Activated T-helper 2 cell treated with anti-CD3 and anti-CD28 coated beads, Interferon-gamma antibody, Interleukin-2, Interleukin-4, amounts not matched to agents 10 μg/mL and 5 μg/mL and 100 μg/mL, durations not matched to agents 14 hours and 24 hours and 36 hours (primary cell): ENCODE data around the gene FANCF. TPM values are rescaled to one million over a fixed set of nuclear protein-coding genes. Genes with fewer than 3 reads are reported as not detected.
A peak's percentile ranks its signal among the peaks of the same experiment; 100 is the strongest.

Experiments used
- DNase-seq: peaks from one replicate; pipeline ENCODE4 v3.0.0; 2021; ENCODE audit warnings: low spot score
- H3K27ac Mint-ChIP-seq: one replicate; pipeline ENCODE4 v1.8.0; 2021; ENCODE audit warnings: mixed read lengths
- H3K27me3 Mint-ChIP-seq: one replicate; pipeline ENCODE4 v1.8.0; 2021; ENCODE audit warnings: low read depth, mixed read lengths
- H3K36me3 Mint-ChIP-seq: one replicate; pipeline ENCODE4 v1.8.0; 2021; ENCODE audit warnings: low read depth, mixed read lengths
- H3K4me1 Mint-ChIP-seq: one replicate; pipeline ENCODE4 v1.8.0; 2021; ENCODE audit warnings: low read depth, mixed read lengths
- H3K4me3 Mint-ChIP-seq: one replicate; pipeline ENCODE4 v1.8.0; 2021; ENCODE audit warnings: low read depth, mild to moderate bottlenecking, moderate library complexity, mixed read lengths
- H3K9me3 Mint-ChIP-seq: one replicate; pipeline ENCODE4 v1.8.0; 2021; ENCODE audit warnings: mixed read lengths
- intact Hi-C: fragments of 100-400 bp; cut with micrococcal nuclease; formaldehyde crosslinking; loops from one replicate; pipeline ENCODE4 v1.15.1; 2023
- total RNA-seq: library from RNA; stranded (reverse); gene quantifications from 2 replicates; pipeline ENCODE4 v1.2.3, GENCODE V29; 2022

The FANCF gene, protein sequence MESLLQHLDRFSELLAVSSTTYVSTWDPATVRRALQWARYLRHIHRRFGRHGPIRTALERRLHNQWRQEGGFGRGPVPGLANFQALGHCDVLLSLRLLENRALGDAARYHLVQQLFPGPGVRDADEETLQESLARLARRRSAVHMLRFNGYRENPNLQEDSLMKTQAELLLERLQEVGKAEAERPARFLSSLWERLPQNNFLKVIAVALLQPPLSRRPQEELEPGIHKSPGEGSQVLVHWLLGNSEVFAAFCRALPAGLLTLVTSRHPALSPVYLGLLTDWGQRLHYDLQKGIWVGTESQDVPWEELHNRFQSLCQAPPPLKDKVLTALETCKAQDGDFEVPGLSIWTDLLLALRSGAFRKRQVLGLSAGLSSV
- 17.8 and 18.2 TPM in 2 replicates for total RNA-seq

DNA sequence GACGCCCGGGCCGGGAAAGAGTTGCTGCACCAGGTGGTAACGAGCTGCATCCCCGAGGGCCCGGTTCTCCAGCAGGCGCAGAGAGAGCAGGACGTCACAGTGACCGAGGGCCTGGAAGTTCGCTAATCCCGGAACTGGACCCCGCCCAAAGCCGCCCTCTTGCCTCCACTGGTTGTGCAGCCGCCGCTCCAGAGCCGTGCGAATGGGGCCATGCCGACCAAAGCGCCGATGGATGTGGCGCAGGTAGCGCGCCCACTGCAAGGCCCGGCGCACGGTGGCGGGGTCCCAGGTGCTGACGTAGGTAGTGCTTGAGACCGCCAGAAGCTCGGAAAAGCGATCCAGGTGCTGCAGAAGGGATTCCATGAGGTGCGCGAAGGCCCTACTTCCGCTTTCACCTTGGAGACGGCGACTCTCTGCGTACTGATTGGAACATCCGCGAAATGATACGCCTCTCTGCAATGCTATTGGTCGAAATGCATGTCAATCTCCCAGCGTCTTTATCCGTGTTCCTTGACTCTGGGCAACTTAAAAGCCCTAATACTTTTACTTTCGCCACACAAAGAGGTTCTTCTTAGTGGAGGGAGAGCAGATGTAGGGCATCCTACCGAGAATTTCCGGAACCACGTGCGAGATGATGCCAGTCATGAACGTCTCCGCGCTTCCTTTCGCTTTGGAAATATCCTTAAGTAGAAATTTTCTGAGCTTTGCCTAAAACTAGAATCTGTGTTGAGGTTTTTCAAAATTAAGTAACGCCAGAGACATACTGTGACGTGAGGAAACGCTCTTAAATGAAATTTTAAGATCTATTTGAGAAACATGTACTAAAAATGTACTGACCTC, at the start of gene FANCF:
Gene FANCF, minus strand, starts transcription at position 376 of the 840 bp plus-strand sequence. Its CDS starts 13 bp downstream, at position 363.
- Mint-ChIP-seq H3K27me3 (no peaks in the 10 kb centered on the region), H3K27ac (peak within 1 kb of the TSS; percentile 98), H3K4me1 (peaks cover 22% of the 10 kb centered on the region), H3K36me3 (peaks cover 20% of the 10 kb centered on the region), H3K9me3 (no peaks in the 10 kb centered on the region), H3K4me3 (peak within 1 kb of the TSS; percentile 99)
- intact Hi-C loops = loop anchor here (1.0 to 2.0 kb wide), 4 partner anchors 10 to 204 kb away; partner anchors contain the start of genes GAS2 and SVIP
- peak; percentile 92 for DNase-seq

DNA sequence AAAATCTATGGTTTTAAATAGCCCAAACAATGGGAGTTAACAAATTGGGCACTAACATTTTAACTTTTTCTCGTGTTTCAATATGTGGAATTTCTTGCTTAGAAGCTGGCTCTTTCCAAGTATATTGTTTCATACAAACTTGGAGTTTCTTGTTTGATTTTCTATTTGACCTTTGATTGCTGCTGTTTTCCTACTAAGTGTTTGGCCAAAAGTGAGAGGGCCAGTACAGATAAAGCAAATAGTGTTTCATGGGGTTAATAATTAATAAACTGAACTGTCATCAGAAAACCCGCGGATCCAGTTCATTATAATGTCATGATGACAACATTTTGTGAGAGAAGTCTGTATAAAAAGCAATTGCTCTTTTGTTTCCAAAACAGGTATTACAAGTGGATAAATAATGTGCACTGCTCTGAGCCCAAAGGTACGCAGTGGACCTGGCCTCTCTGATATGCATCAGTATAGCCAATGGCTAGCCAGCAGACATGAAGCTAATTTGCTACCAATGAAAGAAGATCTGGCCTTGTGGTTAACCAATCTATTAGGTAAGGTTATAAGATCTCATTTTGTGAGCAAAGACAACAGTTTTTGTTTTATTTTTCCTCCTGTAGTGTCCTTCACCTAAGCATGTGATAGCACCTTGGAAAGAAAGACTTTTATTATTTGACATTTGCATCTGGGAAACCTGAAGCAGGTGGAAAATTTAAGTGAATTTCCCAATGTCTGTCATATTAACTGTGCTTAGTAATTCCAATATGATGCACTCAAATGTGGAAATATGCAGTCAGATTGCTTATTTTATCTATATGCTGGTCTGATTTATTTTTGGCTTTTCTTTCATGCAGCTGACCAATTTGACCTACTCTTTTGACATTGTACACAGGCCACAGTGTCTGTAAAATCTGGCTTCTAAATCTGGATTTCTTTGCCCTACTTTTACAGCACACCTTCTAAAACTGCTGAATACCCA, 49.1 kb upstream of the FANCF start:
- no peak overlapping the region for H3K27ac Mint-ChIP-seq
- peaks cover 25% of the 10 kb centered on the region for H3K27me3 Mint-ChIP-seq
- H3K36me3 Mint-ChIP-seq = no peaks in the 10 kb centered on the region
- intact Hi-C loops = loop anchor here (5.0 kb wide), 1 partner anchor 53 kb away; no protein-coding TSS in a partner anchor
- no peak overlapping the region for H3K4me3 Mint-ChIP-seq
- DNase-seq = no peak
- H3K9me3 Mint-ChIP-seq = no peaks in the 10 kb centered on the region
- no peaks in the 10 kb centered on the region for H3K4me1 Mint-ChIP-seq

DNA sequence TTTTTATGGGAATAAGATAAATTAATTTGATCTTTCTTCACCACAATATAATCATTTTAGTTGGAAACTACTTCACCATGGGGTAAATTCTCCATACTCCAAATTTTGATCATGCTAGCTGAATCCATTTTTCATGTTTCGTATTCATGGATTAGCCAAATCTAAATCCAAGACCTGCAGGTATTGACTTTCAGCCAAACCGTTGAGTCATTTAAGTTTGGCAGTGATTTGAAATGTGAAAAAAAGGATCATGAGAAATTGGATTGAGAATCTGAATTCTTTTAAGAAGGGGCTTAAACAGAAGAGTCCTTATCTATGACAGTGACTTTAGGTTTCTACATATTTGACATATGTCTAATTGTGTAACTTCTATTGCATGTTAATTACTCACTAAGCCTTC, 46.1 kb upstream of the FANCF start:
- intact Hi-C loops = loop anchor here (5.0 kb wide), 1 partner anchor 56 kb away; no protein-coding TSS in a partner anchor
- Mint-ChIP-seq H3K9me3 (no peaks in the 10 kb centered on the region), H3K27me3 (peaks cover 40% of the 10 kb centered on the region), H3K4me3 (no peak overlapping the region), H3K4me1 (peaks cover 15% of the 10 kb centered on the region), H3K36me3 (no peaks in the 10 kb centered on the region), H3K27ac (no peak overlapping the region)
- DNase-seq = no peak

DNA sequence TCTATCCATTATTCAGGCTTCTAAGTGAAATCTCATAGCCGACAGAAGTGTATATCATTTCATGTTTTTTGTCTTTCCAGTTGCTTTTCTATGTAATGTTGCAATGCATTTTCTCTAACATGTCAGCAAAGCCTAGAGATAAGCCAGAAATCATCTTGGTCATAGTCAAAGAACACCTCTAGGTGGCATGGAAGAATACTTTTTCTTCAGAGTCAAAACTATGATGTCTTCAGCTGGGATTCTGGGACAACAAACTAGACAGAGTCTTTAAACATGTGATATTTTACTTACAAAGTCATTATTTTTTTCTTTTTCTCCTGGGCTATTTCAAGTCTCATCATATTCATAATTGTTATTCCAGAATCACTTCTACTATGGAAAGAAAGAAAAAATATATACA, 45.2 kb upstream of the FANCF start:
- Mint-ChIP-seq H3K27ac (no peak overlapping the region), H3K27me3 (peaks cover 48% of the 10 kb centered on the region), H3K4me3 (no peak overlapping the region), H3K4me1 (peaks cover 22% of the 10 kb centered on the region), H3K36me3 (no peaks in the 10 kb centered on the region), H3K9me3 (no peaks in the 10 kb centered on the region)
- DNase-seq = no peak
- intact Hi-C loops = loop anchor here (5.0 kb wide), 1 partner anchor 56 kb away; no protein-coding TSS in a partner anchor

DNA sequence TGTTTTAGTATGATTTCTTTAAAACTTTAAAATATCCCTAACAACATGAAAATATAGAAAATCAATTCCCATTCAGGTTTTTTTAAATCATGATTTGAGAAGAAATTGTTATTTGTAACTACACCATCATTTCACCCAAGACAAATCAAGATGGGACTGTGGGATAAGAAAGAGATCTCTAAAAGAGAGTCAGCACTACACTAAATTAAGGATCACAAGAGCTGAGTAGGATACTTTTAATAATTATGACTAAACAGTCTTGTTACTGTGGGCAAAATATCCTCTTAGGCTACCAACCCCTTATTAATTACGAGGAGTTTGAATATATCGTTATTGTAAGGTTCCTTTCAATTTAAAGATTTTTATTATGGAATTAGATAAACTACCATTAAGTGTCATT, 43.7 kb upstream of the FANCF start:
- Mint-ChIP-seq H3K4me3 (no peak overlapping the region), H3K4me1 (peaks cover 22% of the 10 kb centered on the region), H3K27me3 (peaks cover 56% of the 10 kb centered on the region), H3K36me3 (no peaks in the 10 kb centered on the region), H3K9me3 (no peaks in the 10 kb centered on the region), H3K27ac (no peak overlapping the region)
- intact Hi-C loops = loop anchor here (2.0 kb wide), 1 partner anchor 117 kb away; no protein-coding TSS in a partner anchor
- DNase-seq = no peak

DNA sequence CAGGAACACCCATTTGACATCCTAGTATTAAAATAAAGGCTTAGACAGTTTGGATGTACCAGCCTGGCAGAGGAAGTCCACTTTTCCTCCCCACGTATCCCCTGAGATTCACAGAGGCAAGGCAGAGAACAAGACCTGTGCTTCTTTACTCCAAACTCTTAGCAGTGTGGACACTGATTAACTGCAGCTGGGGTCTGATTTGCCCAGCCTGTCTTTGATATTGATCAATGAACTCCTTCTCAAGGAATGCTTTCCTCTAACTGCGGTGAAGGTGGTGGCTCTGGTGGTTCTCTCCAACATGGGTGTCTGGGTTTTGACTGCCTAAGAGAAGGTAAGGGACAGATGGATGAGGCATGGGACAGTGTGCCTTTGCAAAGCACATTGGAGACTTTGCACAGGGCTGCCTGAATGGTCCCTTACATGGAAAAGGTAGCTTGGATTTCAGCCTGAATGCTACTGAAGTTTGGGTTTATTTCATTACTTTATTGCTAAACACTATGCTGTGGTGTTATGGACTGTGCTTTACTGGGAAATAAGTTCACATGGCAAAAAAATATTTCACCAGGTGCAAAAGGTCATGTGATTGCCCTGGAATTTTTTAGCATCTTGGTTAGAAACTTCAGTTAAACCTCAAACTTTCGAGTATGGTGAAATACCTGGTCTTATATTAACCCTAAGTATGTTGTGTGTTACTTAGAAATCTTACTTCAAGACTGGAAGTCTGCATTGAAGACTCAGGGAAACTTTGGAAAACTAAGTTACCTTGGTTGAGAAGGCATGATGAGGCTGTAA, 42.6 kb upstream of the FANCF start:
- H3K27me3 Mint-ChIP-seq = peaks cover 60% of the 10 kb centered on the region
- no peaks in the 10 kb centered on the region for H3K36me3 Mint-ChIP-seq
- peaks cover 22% of the 10 kb centered on the region for H3K4me1 Mint-ChIP-seq
- DNase-seq = no peak
- H3K9me3 Mint-ChIP-seq = no peaks in the 10 kb centered on the region
- H3K4me3 Mint-ChIP-seq = no peak overlapping the region
- intact Hi-C loops = loop anchor here (2.0 kb wide), 1 partner anchor 119 kb away; no protein-coding TSS in a partner anchor
- H3K27ac Mint-ChIP-seq = no peak overlapping the region

DNA sequence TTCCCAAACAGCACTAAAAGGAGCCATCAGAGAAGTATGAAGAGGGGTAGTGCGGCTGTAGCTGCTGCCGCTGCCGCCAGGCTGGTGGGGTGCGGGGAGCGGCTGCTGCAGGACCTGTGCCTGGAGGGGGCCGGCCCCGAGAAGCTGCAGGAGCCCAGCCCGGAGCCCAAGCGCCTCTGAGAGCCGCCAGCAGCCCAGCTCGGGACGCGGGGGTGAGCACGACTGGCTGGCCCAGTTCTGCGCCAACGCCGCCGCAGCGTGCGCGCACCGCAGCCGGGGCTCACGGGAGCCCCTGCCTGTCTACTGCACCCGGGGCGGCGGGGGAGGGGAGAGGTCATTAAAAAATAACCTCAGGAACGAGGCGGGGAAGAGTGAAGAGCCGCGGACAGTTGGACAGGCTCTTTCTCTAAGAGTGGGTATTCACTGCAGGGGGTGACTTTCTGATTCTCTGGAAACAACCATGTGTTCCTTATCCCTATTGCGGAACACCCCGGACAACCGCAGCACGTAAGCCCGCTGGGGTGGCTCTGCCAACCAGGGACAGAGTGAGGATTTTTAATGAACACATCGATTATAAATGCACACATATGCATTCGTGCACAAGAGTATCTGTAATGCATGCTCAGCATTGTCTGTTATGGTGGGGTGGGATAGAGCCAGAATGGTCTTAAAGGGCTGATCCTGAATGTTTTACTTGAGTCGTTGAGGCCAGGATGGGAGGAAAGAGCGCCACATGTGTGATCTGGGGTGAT, 41.2 kb upstream of the FANCF start:
- H3K27me3 Mint-ChIP-seq = peaks cover 55% of the 10 kb centered on the region
- peak overlapping the region; percentile 81 for H3K4me3 Mint-ChIP-seq
- H3K4me1 Mint-ChIP-seq = peaks cover 22% of the 10 kb centered on the region
- intact Hi-C loops = loop anchor here (2.0 kb wide), 1 partner anchor 42 kb away; the partner anchor contains the start of gene FANCF
- no peaks in the 10 kb centered on the region for H3K9me3 Mint-ChIP-seq
- H3K36me3 Mint-ChIP-seq = no peaks in the 10 kb centered on the region
- H3K27ac Mint-ChIP-seq = no peak overlapping the region
- DNase-seq = no peak

DNA sequence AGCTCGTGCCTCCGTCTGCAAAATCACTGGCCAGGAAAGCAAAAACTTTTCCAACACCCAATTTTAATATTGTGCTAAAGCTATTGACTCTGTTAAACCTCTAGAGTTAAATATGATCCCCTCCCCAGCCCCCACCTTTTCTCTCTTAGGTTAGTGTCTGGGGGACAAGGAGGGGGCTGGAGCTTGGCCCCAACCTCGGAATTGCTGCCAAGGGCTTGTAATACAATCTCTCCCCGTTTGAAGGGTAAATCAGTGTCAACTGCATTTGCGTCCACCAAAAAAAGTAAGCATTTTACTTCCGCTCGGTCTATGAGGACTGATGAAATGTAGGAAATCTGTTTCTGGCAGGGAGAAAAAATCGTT, 40.7 kb upstream of the FANCF start, which contains the start of gene GAS2:
Gene GAS2, plus strand, starts transcription at position 287 of the 363 bp plus-strand sequence. CDS start 8,259 bp downstream, outside the sequence.
- intact Hi-C loops = loop anchor here (2.0 kb wide), 1 partner anchor 42 kb away; the partner anchor contains the start of gene FANCF
- Mint-ChIP-seq H3K4me1 (peaks cover 22% of the 10 kb centered on the region), H3K36me3 (no peaks in the 10 kb centered on the region), H3K27me3 (peaks cover 49% of the 10 kb centered on the region), H3K9me3 (no peaks in the 10 kb centered on the region), H3K4me3 (peak within 1 kb of the TSS; percentile 81), H3K27ac (no peak within 1 kb of the TSS)
- no peak for DNase-seq

DNA sequence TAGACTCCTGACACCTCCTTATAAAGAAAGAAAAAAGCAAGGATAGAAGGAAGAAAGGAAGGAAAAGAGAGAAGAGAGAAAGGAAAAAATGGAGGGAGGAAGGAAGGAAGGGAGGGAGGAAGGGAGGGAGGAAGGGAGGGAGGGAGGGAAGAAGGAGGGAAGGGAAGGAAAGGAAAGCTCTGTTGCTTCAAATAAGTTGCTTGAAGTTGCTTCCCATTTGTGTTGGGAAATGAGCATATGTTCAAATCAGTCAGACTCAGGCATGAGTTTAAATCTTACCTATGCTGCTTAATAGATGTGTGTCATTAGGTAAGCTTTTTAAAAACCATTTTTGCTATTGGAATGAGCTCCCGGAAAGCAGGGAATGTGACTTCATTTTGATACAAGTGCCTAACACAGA, 34.2 kb upstream of the FANCF start:
- intact Hi-C loops = no loop called here
- Mint-ChIP-seq H3K9me3 (no peaks in the 10 kb centered on the region), H3K4me1 (peaks cover 15% of the 10 kb centered on the region), H3K27me3 (peaks cover 11% of the 10 kb centered on the region), H3K4me3 (no peak overlapping the region), H3K36me3 (no peaks in the 10 kb centered on the region), H3K27ac (no peak overlapping the region)
- no peak for DNase-seq

DNA sequence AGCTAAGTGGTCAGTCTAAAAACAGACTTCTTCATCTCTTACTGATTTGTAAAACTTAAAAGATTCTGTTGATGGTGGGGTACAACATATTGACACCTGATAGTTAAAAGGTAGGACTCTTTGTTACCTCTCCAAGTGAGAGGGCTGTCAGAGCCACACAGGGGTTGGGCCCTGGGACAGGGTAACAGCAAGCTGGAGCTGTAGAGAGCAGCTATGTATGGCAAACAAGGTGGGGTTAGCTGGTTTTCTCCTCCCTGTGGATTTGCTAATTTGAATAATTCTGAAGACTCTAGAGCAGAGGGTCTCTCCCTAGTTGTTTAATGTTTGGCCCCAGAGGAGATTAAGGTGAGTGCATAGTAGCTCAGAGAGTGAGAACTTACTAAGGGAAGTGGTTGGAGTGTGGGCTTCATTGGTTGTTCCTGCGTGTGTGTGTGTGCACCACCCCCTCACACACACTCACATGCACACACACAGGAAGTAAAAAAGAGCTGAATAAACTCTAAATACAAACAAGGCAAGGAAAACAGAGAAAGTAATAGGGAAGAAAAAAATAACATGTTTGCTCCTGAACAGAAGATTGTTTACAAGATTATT, 31.6 kb upstream of the FANCF start:
- H3K27ac Mint-ChIP-seq = no peak overlapping the region

More for the DNA sequence above, 31.6 kb upstream of the FANCF start:
- intact Hi-C loops = no loop called here
- Mint-ChIP-seq H3K27me3 (peaks cover 9% of the 10 kb centered on the region), H3K9me3 (no peaks in the 10 kb centered on the region), H3K4me1 (peaks cover 15% of the 10 kb centered on the region), H3K4me3 (no peak overlapping the region), H3K36me3 (no peaks in the 10 kb centered on the region)
- DNase-seq = no peak
